DND-41 (cell line): ENCODE measurements around the gene MRPL34.

ENCODE experiments used
- ATAC-seq: fragments of 200-7000 bp; cut with Tn5 transposase; 3 replicates; pipeline ENCODE4 v1.9.1; 2021; ENCODE audit warnings: low read depth; ENCODE audit not compliant: insufficient read depth
- DNase-seq: peaks from one replicate; pipeline ENCODE4 v3.0.0-alpha.2; 2020
- H2AFZ ChIP-seq: 2 replicates; pipeline ENCODE4 v1.6.0; 2012; ENCODE audit warnings: low read depth, low read length
- H3K27ac ChIP-seq: 2 replicates; pipeline ENCODE4 v1.5.1; 2012; ENCODE audit warnings: low read length, inconsistent platforms
- H3K27me3 ChIP-seq: fragments of 200-600 bp; sonication (generic); 2 replicates; pipeline ENCODE4 v1.6.0; 2012; ENCODE audit warnings: low read length, mild to moderate bottlenecking, inconsistent platforms; ENCODE audit not compliant: insufficient read depth, poor library complexity
- H3K36me3 ChIP-seq: 2 replicates; pipeline ENCODE4 v1.5.1; 2012; ENCODE audit warnings: low read length, inconsistent platforms; ENCODE audit not compliant: insufficient read depth
- H3K4me1 ChIP-seq: 2 replicates; pipeline ENCODE4 v1.5.1; 2012; ENCODE audit warnings: mild to moderate bottlenecking, low read length; ENCODE audit not compliant: insufficient read depth
- H3K4me2 ChIP-seq: 2 replicates; pipeline ENCODE4 v1.6.0; 2012; ENCODE audit warnings: mild to moderate bottlenecking, moderate library complexity, low read length, inconsistent platforms; ENCODE audit not compliant: insufficient read depth
- H3K4me3 ChIP-seq, 2 experiments: fragments of 200-600 bp in 1 of 2; shearing (Covaris generic) in 1 of 2; 2 replicates each; pipeline ENCODE4 v1.5.1; 2012 to 2016; ENCODE audit warnings: inconsistent platforms in 2 of 2, low read length in 2 of 2, mild to moderate bottlenecking in 2 of 2, low read depth in 1 of 2, moderate library complexity in 1 of 2
- H3K79me2 ChIP-seq: 2 replicates; pipeline ENCODE4 v1.6.0; 2012; ENCODE audit warnings: low read length, inconsistent platforms; ENCODE audit not compliant: insufficient read depth
- H3K9ac ChIP-seq: 2 replicates; pipeline ENCODE4 v1.6.0; 2012; ENCODE audit warnings: low read depth, mild to moderate bottlenecking, inconsistent platforms, low read length, moderate library complexity
- H3K9me3 ChIP-seq: 2 replicates; pipeline ENCODE4 v1.5.1; 2012; ENCODE audit warnings: low read length, moderate library complexity, mild to moderate bottlenecking, inconsistent platforms; ENCODE audit not compliant: insufficient read depth, severe bottlenecking
- H4K20me1 ChIP-seq: 2 replicates; pipeline ENCODE4 v1.6.0; 2012; ENCODE audit warnings: low read length; ENCODE audit not compliant: insufficient read depth
- EZH2 ChIP-seq: IDR thresholded peaks from 3 replicates; pipeline ENCODE4 v1.6.1; 2012; ENCODE audit warnings: borderline replicate concordance, low read depth, mild to moderate bottlenecking, moderate library complexity, low read length, inconsistent platforms; ENCODE audit not compliant: severe bottlenecking
- TF ChIP-seq, protein P1 (sequence below): IDR thresholded peaks from 2 replicates; pipeline ENCODE4 v1.5.1; 2012; ENCODE audit warnings: borderline replicate concordance, low read length, moderate library complexity, mild to moderate bottlenecking; ENCODE audit not compliant: poor library complexity, severe bottlenecking; ENCODE audit errors: extremely low read depth

Gene MRPL34

DNA sequence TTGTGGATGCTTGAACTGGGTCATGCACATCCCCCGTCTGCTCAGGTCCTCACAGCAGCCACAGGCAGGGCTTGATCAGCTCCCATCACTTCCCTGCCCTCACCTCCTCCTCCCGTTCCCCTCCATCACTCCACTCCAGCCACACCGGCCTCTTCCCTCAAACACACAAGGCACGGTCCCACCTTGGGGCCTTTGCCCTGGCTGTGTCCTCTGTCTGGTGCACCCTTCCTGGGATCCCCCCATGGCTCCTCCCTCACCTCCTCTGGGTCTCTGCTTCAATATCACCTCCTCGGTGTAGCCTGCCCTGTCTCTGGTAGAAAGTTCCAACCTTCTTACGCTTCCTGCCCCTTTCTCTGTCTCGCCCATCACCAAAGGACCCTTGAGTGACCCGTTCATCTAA is 47.7 kb downstream of the MRPL34 start:
- no peak overlapping the region for H3K4me2 ChIP-seq
- H3K4me3 ChIP-seq = no peak overlapping the region
- no peaks in the 10 kb centered on the region for H3K9me3 ChIP-seq
- no peak overlapping the region for H2AFZ ChIP-seq
- no peak overlapping the region for H3K27ac ChIP-seq
- no peaks in the 10 kb centered on the region for H4K20me1 ChIP-seq
- no peaks in the 10 kb centered on the region for H3K4me1 ChIP-seq
- H3K36me3 ChIP-seq = no peaks in the 10 kb centered on the region
- no peak for ATAC-seq
- no peak overlapping the region for H3K9ac ChIP-seq
- no peak for DNase-seq
- TF ChIP-seq, protein P1, sequence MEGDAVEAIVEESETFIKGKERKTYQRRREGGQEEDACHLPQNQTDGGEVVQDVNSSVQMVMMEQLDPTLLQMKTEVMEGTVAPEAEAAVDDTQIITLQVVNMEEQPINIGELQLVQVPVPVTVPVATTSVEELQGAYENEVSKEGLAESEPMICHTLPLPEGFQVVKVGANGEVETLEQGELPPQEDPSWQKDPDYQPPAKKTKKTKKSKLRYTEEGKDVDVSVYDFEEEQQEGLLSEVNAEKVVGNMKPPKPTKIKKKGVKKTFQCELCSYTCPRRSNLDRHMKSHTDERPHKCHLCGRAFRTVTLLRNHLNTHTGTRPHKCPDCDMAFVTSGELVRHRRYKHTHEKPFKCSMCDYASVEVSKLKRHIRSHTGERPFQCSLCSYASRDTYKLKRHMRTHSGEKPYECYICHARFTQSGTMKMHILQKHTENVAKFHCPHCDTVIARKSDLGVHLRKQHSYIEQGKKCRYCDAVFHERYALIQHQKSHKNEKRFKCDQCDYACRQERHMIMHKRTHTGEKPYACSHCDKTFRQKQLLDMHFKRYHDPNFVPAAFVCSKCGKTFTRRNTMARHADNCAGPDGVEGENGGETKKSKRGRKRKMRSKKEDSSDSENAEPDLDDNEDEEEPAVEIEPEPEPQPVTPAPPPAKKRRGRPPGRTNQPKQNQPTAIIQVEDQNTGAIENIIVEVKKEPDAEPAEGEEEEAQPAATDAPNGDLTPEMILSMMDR = no peak
- no peak for TF ChIP-seq EZH2
- H3K79me2 ChIP-seq = no peaks in the 10 kb centered on the region
- H3K27me3 ChIP-seq = no peaks in the 10 kb centered on the region
